ENCODE data around the gene NUP133. TPM values are rescaled to one million over a fixed set of nuclear protein-coding genes. Genes with fewer than 3 reads are reported as not detected.

The NUP133 gene
- total and polyA plus RNA-seq, 2 of the 4 experiments (the other 2 are of a cell fraction), result 13.4 to 30.5 TPM

- POLR2A ChIA-PET (ENCODE audit: unreplicated experiment), result no interaction called here
- H3K56ac ChIP-seq (ENCODE audit: extremely low read depth, insufficient read depth, low read length), result no peak overlapping the region
- H3K79me1 ChIP-seq (ENCODE audit: low read depth in 1 of 2, low read length in 2 of 2), result peaks cover 52 to 63% of the 10 kb centered on the region in 2 experiments
- no peak overlapping the region for H3K9ac ChIP-seq (ENCODE audit: low read depth, low read length)
- no peak overlapping the region for H2AK9ac ChIP-seq (replicated peaks; ENCODE audit: low read depth, low read length, poor library complexity)
- no peak overlapping the region for H2BK5ac ChIP-seq (ENCODE audit: low read depth, low read length, poor library complexity, severe bottlenecking)
- no CpG with 5 or more reads among the region's 3 CpGs for WGBS, 2 experiments (ENCODE audit: extremely low coverage in 2 of 2, insufficient read length in 1 of 2)
- peaks cover 3% of the 10 kb centered on the region; the same call in 1 of the 2 replicates for H3K9me1 ChIP-seq (ENCODE audit: insufficient read depth, low read length)
- H4K91ac ChIP-seq (ENCODE audit: insufficient read depth, low read depth, low read length), result no peak overlapping the region
- no peak overlapping the region for H2AFZ ChIP-seq (replicated peaks; ENCODE audit: low read length, poor library complexity)
- CTCF ChIA-PET, result no interaction called here
- no peak overlapping the region for H3K18ac ChIP-seq (ENCODE audit: low read depth, low read length)
- H3K4me2 ChIP-seq (ENCODE audit: low read depth, low read length), result no peak overlapping the region
- H2BK120ac ChIP-seq (ENCODE audit: low read depth, low read length), result no peak overlapping the region
- no TSS peak for BruUV-seq (replicated peaks)
- H3K4me3 ChIP-seq (ENCODE audit: insufficient read depth, low read depth, low read length), result no peak overlapping the region
- DNase-seq, result no peak
- H3K14ac ChIP-seq (replicated peaks; ENCODE audit: low read depth, low read length), result no peak overlapping the region
- no peak overlapping the region for H2AK5ac ChIP-seq (ENCODE audit: low read depth, low read length)
- no peak overlapping the region for H2BK15ac ChIP-seq (ENCODE audit: low read depth, low read length)
- TF ChIP-seq MXI1 (IDR thresholded peaks at IDR 0.05; ENCODE audit: borderline replicate concordance, low read depth, low read length) (no peak), POLR2A (IDR thresholded peaks at IDR 0.05; ENCODE audit: low read depth, low read length) (no peak), MAFK (IDR thresholded peaks at IDR 0.05; ENCODE audit: low read depth, low read length) (no peak), CEBPB (IDR thresholded peaks at IDR 0.05; ENCODE audit: low read depth, low read length) (no peak), USF2 (IDR thresholded peaks at IDR 0.05; ENCODE audit: low read depth, low read length) (no peak), CHD1 (IDR thresholded peaks at IDR 0.05; ENCODE audit: low read depth, low read length) (no peak), BHLHE40 (IDR thresholded peaks at IDR 0.05; ENCODE audit: low read depth, low read length) (no peak), FOS (IDR thresholded peaks at IDR 0.05; ENCODE audit: low read depth, low read length) (no peak), RCOR1 (IDR thresholded peaks at IDR 0.05; ENCODE audit: insufficient replicate concordance, low read length) (no peak), MAZ (IDR thresholded peaks at IDR 0.05; ENCODE audit: borderline replicate concordance, low read depth, low read length) (no peak), ELK1 (IDR thresholded peaks at IDR 0.05; ENCODE audit: borderline replicate concordance, low read depth, low read length) (no peak), CTCF (conservative IDR thresholded peaks at IDR 0.05; ENCODE audit: low read depth, low read length) (no peak), SMC3 (IDR thresholded peaks at IDR 0.05; ENCODE audit: low read depth, low read length) (no peak), RAD21 (IDR thresholded peaks at IDR 0.05; ENCODE audit: low read length) (no peak), NFE2L2 (IDR thresholded peaks at IDR 0.05; ENCODE audit: low read depth, low read length) (no peak), RFX5 (IDR thresholded peaks at IDR 0.05; ENCODE audit: low read depth, low read length) (no peak)
- no peaks in the 10 kb centered on the region for H3K27me3 ChIP-seq (ENCODE audit: control insufficient read depth, insufficient read depth, low read length)
- in situ Hi-C loops (cut with MboI; ENCODE audit: low sequenced_read_pairs) (no loop called here), intact Hi-C loops (cut with micrococcal nuclease) (no loop called here), dilution Hi-C loops (cut with HindIII; ENCODE audit: low sequenced_read_pairs, unreplicated experiment) (no loop called here)
- H4K20me1 ChIP-seq (ENCODE audit: insufficient read depth, low read length), result peaks cover 5% of the 10 kb centered on the region; the same call in 1 of the 2 replicates
- H3K9me3 ChIP-seq (ENCODE audit: control insufficient read depth, insufficient read depth, low read length), result no peaks in the 10 kb centered on the region
- no peak overlapping the region for H3K23ac ChIP-seq (ENCODE audit: low read depth, low read length)
- no peak for ATAC-seq (ENCODE audit: low read depth)
- H4K8ac ChIP-seq (ENCODE audit: low read depth in 2 of 2, low read length in 2 of 2), result no peak overlapping the region
- H2BK20ac ChIP-seq (ENCODE audit: low read depth, low read length), result no peak overlapping the region
- H3K4me1 ChIP-seq (ENCODE audit: control insufficient read depth, insufficient read depth, low read length), result peaks cover 5% of the 10 kb centered on the region; the same call in 1 of the 2 replicates
- H3K27ac ChIP-seq (ENCODE audit: insufficient read depth, low read length), result no peak overlapping the region
- peaks cover 5% of the 10 kb centered on the region for H3K36me3 ChIP-seq (ENCODE audit: control insufficient read depth, insufficient read depth, low read length)
- no peak overlapping the region for H4K5ac ChIP-seq (ENCODE audit: low read depth, low read length)
- no peak overlapping the region for H3K4ac ChIP-seq (ENCODE audit: low read depth, low read length)
Observed at GRCh38 chr1:229550812-229551567, 42.8 kb upstream of the NUP133 start.
